Esophagus squamous epithelium (tissue), 4 donors: ENCODE data around the gene TMEM235.

Experiments
- CTCF ChIP-seq, 6 experiments: fragments of 450-650 bp in 4 of 6; fragments of 200-600 bp in 2 of 6; sonication (generic) in 2 of 6; IDR thresholded peaks; one replicate each; pipeline ENCODE4 v1.5.1; 2016 to 2019; ENCODE audit warnings: antibody characterized with exemption in 6 of 6, mild to moderate bottlenecking in 4 of 6, moderate library complexity in 4 of 6
- POLR2A ChIP-seq, 4 donors: fragments of 450-650 bp; IDR thresholded peaks; one replicate each; pipeline ENCODE4 v1.6.1; 2017; ENCODE audit warnings: antibody characterized with exemption in 4 of 4, mild to moderate bottlenecking in 4 of 4, moderate library complexity in 3 of 4

- TF ChIP-seq CTCF (IDR thresholded peaks at IDR 0.05) (no peak), POLR2A (IDR thresholded peaks at IDR 0.05) (no peak)
Measured at GRCh38 chr17:78223061-78223460, 8.4 kb upstream of the TMEM235 start.
